ENCODE data around the gene STARD10. TPM values are rescaled to one million over a fixed set of nuclear protein-coding genes. Genes with fewer than 3 reads are reported as not detected.
A peak's percentile ranks its signal among the peaks of the same experiment; 100 is the strongest.

The STARD10 gene
- total RNA-seq, 2 donors from 2014 or later = 7.7 to 16.4 TPM

GRCh38 chr11:72759468-72759985 lies 34.3 kb downstream of the STARD10 start:
- Mint-ChIP-seq H3K27ac (no peak overlapping the region), H3K4me3 (no peak overlapping the region), H3K9me3 (no peaks in the 10 kb centered on the region), H3K36me3 (ENCODE audit: low read depth) (peaks cover 5% of the 10 kb centered on the region), H3K4me1 (peaks cover 22% of the 10 kb centered on the region), H3K27me3 (no peaks in the 10 kb centered on the region)
- no peak for ATAC-seq (replicated peaks)

- Mint-ChIP-seq H3K27me3 (no peaks in the 10 kb centered on the region), H3K4me3 (no peak overlapping the region), H3K9me3 (no peaks in the 10 kb centered on the region), H3K36me3 (ENCODE audit: low read depth) (peaks cover 5% of the 10 kb centered on the region), H3K27ac (peak overlapping the region; percentile 27), H3K4me1 (peaks cover 22% of the 10 kb centered on the region)
- no peak for ATAC-seq (replicated peaks)
Observed at GRCh38 chr11:72758690-72759389, 35.0 kb downstream of the STARD10 start.

- Mint-ChIP-seq H3K27ac (peak overlapping the region; percentile 27), H3K9me3 (no peaks in the 10 kb centered on the region), H3K27me3 (no peaks in the 10 kb centered on the region), H3K4me3 (no peak overlapping the region), H3K36me3 (ENCODE audit: low read depth) (peaks cover 5% of the 10 kb centered on the region), H3K4me1 (peaks cover 18% of the 10 kb centered on the region)
- no peak for ATAC-seq (replicated peaks)
Observed at GRCh38 chr11:72758304-72758689, 35.5 kb downstream of the STARD10 start.

GRCh38 chr11:72755713-72756285 lies 38.0 kb downstream of the STARD10 start:
- ATAC-seq (replicated peaks) = no peak
- Mint-ChIP-seq H3K27me3 (no peaks in the 10 kb centered on the region), H3K9me3 (no peaks in the 10 kb centered on the region), H3K4me1 (peaks cover 7% of the 10 kb centered on the region), H3K27ac (no peak overlapping the region), H3K4me3 (no peak overlapping the region), H3K36me3 (ENCODE audit: low read depth) (peaks cover 5% of the 10 kb centered on the region)

- no peak overlapping the region for H3K27ac Mint-ChIP-seq
Observed at GRCh38 chr11:72754544-72755155, 39.2 kb downstream of the STARD10 start.

GRCh38 chr11:72754149-72754543 lies 39.7 kb downstream of the STARD10 start:
- H3K36me3 Mint-ChIP-seq (ENCODE audit: low read depth) = peaks cover 5% of the 10 kb centered on the region
- no peak for ATAC-seq (replicated peaks)
- no peak overlapping the region for H3K27ac Mint-ChIP-seq
- no peak overlapping the region for H3K4me3 Mint-ChIP-seq
- H3K4me1 Mint-ChIP-seq = peaks cover 11% of the 10 kb centered on the region
- no peaks in the 10 kb centered on the region for H3K9me3 Mint-ChIP-seq
- H3K27me3 Mint-ChIP-seq = no peaks in the 10 kb centered on the region

More at GRCh38 chr11:72754544-72755155, 39.2 kb downstream of the STARD10 start:
- Mint-ChIP-seq H3K4me1 (peaks cover 10% of the 10 kb centered on the region), H3K4me3 (no peak overlapping the region), H3K9me3 (no peaks in the 10 kb centered on the region), H3K36me3 (ENCODE audit: low read depth) (peaks cover 5% of the 10 kb centered on the region), H3K27me3 (no peaks in the 10 kb centered on the region)
- no peak for ATAC-seq (replicated peaks)

GRCh38 chr11:72753341-72754148 lies 40.3 kb downstream of the STARD10 start:
- H3K4me3 Mint-ChIP-seq = peak overlapping the region; percentile 99
- H3K9me3 Mint-ChIP-seq = no peaks in the 10 kb centered on the region
- H3K27ac Mint-ChIP-seq = peak overlapping the region; percentile 97
- H3K36me3 Mint-ChIP-seq (ENCODE audit: low read depth) = peaks cover 5% of the 10 kb centered on the region
- no peaks in the 10 kb centered on the region for H3K27me3 Mint-ChIP-seq
- H3K4me1 Mint-ChIP-seq = peaks cover 17% of the 10 kb centered on the region
- no peak for ATAC-seq (replicated peaks)

- peak; percentile 92 for ATAC-seq (replicated peaks)
- Mint-ChIP-seq H3K4me1 (peaks cover 20% of the 10 kb centered on the region), H3K4me3 (peak within 1 kb of the TSS; percentile 99), H3K27ac (peak within 1 kb of the TSS; percentile 97), H3K9me3 (no peaks in the 10 kb centered on the region), H3K27me3 (no peaks in the 10 kb centered on the region), H3K36me3 (ENCODE audit: low read depth) (peaks cover 4% of the 10 kb centered on the region)
Observed at GRCh38 chr11:72752088-72752914, 41.5 kb downstream of the STARD10 start, which contains the start of gene ARAP1. Gene ARAP1 (minus strand): TSS chr11:72752408. CDS start chr11:72727128, 25,280 bp downstream.

- Mint-ChIP-seq H3K27ac (peak overlapping the region; percentile 97), H3K36me3 (ENCODE audit: low read depth) (no peaks in the 10 kb centered on the region), H3K27me3 (no peaks in the 10 kb centered on the region), H3K4me1 (peaks cover 20% of the 10 kb centered on the region), H3K4me3 (peak overlapping the region; percentile 99), H3K9me3 (no peaks in the 10 kb centered on the region)
- ATAC-seq (replicated peaks) = peak; percentile 1
Observed at GRCh38 chr11:72751116-72752087, 42.4 kb downstream of the STARD10 start.

GRCh38 chr11:72750556-72751115 lies 43.2 kb downstream of the STARD10 start:
- Mint-ChIP-seq H3K4me3 (peak overlapping the region; percentile 99), H3K9me3 (no peaks in the 10 kb centered on the region), H3K27me3 (no peaks in the 10 kb centered on the region), H3K4me1 (peaks cover 20% of the 10 kb centered on the region), H3K36me3 (ENCODE audit: low read depth) (no peaks in the 10 kb centered on the region), H3K27ac (peak overlapping the region; percentile 97)
- no peak for ATAC-seq (replicated peaks)

- ATAC-seq (replicated peaks) = no peak
- Mint-ChIP-seq H3K27ac (no peak overlapping the region), H3K36me3 (ENCODE audit: low read depth) (no peaks in the 10 kb centered on the region)
Observed at GRCh38 chr11:72750086-72750485, 43.8 kb downstream of the STARD10 start.

GRCh38 chr11:72747289-72747855 lies 46.5 kb downstream of the STARD10 start:
- Mint-ChIP-seq H3K27ac (peak overlapping the region; percentile 22), H3K9me3 (no peaks in the 10 kb centered on the region), H3K36me3 (ENCODE audit: low read depth) (no peaks in the 10 kb centered on the region), H3K4me1 (peaks cover 35% of the 10 kb centered on the region), H3K4me3 (no peak overlapping the region), H3K27me3 (no peaks in the 10 kb centered on the region)
- no peak for ATAC-seq (replicated peaks)

More at GRCh38 chr11:72750086-72750485, 43.8 kb downstream of the STARD10 start:
- Mint-ChIP-seq H3K27me3 (no peaks in the 10 kb centered on the region), H3K4me1 (peaks cover 20% of the 10 kb centered on the region), H3K9me3 (no peaks in the 10 kb centered on the region), H3K4me3 (peak overlapping the region; percentile 8)

Measured in activated T-helper 17 cell treated with anti-CD3 and anti-CD28 coated beads, Interleukin-2, amount 50 U/mL, for 72 hours (primary cell).